HG03378 (cell line): ENCODE measurements around the gene TAS1R2.
"Not testable (repeated sequence)": the region's sequence is repeated elsewhere in the genome, so short reads cannot be mapped to it uniquely, and the experiment has no call there.

Experiments used
- ATAC-seq: cut with Tn5 transposase; IDR thresholded peaks from one replicate; pipeline ENCODE4 v1.9.1; 2021; ENCODE audit warnings: mild to moderate bottlenecking, moderate library complexity; ENCODE audit not compliant: unreplicated experiment

The TAS1R2 gene

DNA sequence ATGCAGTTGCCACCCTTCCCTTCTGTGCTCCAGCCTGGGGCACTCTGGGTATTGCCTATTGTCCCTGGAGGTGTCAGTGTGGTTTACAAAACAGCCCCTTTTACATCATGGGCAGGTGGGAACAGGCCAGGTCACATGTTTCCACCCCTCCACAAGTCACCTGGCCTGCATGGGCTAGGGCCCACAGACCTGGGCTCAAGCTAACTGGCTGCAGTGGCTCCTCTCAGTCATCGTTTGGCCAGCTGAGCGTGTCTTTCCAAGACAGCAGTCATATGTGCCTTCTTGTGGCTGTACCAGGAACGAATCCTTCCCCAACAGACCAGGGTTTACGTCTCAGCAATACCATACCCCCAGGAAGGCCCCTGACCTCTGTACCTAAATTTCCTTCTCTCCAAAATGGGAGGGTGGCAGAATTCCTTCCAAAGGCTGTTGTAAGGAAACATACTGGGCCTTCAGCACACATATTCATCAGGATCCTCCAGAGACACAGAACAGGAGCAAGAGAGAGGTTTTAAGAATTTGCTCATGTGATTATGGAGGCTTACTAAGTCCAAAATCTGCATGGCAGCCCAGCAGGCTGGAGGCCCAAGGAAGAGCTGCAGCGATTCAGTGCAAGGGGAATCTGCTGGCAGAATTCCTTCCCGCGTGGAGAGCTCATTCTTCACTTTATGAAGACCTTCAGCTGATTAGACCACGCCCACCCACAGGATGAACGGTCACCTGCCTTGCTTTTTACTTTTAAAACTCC, 10.6 kb upstream of the TAS1R2 start:
- no peak for ATAC-seq

DNA sequence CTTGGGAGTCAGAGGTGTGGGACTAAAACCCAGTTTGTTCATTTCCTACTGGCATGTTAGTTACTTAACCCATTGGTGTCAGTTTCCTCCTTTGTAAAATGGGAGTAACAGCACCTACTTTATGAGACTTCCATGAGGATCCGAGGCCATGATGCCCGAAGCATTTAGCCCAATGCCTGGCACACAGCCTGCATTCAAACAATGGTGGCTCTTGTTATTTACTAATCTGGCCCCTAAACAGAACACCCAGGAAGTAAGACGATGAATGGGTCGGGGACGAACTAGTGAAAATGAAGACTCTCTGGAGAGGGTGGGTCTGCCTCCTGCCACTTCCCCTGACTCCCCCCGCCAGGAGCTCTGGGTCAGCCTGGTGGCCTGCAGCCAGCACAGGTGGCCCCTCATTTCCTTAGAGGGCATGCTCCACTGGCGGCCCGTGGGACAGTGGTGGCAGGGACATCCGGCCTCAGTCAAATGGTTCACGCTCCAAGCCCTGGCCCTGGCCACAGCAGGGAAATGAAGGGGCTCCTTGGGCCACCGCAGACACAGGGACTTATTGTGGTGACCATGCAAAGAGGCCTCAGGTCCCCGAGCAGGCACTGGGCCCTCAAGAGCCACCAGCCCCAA, 9.5 kb upstream of the TAS1R2 start:
- no peak for ATAC-seq

GRCh38 chr1:18868354-18868753, 8.9 kb upstream of the TAS1R2 start:
- no peak for ATAC-seq

DNA sequence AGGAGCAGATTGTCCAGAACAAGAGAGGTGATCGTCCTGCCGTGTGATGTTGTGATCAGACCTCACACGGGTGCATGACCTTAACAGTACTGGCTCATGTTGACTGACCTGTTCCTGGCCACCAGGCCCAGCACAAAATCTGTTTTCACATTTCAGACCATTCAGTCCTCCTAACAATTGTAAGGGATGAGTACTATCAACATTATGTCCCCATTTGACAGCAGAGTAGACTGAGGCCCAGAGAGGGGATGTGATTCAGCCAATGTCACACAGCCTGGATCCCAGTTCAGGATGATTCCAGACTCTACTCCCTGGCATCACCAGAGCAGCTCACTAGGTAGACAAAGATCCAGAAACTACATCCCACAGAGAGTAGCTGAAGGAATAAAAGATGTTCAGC, 7.4 kb upstream of the TAS1R2 start:
- no peak for ATAC-seq

GRCh38 chr1:18866314-18866713, 6.9 kb upstream of the TAS1R2 start:
- no peak for ATAC-seq

DNA sequence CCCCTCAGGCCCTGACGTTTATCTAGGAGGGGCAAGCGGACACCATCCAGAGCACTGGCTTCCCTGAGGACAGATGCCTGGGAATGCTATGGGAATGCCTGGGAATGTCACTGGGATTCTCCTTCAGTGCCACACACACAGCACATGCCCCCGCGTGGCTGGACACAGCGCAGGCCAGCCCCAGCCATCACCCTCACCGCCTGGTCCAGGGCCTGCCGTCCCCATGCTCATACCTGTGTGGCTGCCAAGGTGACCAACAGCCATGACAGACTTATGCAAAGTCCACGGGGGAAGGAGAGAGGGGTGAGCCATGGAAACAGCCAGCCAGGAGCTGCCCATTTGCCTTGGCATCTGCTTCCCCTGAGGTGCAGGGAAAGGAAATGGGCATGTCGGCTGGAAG, 5.7 kb upstream of the TAS1R2 start:
- ATAC-seq: no peak

DNA sequence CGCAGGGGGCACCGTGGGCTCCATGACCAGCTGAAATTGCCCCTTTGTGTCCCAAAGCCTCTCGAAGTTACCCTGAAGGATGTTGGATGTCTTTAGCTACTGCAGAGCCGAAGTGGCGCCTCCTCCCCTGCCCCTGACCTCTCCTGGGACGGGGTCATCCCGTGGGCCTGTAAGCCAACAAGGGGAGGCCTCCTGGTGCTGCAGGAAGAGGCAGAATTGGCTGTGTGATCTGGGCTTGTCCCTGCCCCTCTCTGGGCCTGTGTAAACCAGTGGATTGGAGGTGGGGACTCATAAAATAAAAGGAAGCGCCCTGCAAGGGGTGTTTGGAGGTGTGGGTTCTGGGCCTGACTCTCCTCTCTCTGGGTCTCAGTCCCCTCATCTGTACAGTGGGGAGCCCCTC, 2.1 kb upstream of the TAS1R2 start:
- ATAC-seq: no peak

DNA sequence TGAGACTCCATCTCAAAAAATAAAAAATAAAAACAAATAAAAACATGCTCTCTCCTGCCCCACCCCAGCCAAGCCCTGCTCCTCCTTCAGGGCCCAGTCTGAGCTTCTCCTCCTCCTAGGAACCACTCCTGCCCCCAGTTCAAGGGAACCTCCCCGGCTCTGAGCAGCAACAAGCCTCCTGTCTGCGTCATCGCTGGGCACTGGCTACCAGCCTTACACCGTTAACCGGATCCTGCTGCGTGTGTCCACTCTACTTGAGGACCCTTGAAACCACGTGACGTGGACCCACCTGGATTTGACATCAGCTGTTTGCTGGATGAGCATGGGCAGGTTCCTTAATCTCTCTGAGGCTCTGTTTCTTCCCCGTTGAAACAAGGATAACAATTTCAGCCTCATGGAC, 1.6 kb upstream of the TAS1R2 start:
- ATAC-seq: no peak

GRCh38 chr1:18858070-18858688, 1.3 kb downstream of the TAS1R2 start:
- ATAC-seq: no peak

DNA sequence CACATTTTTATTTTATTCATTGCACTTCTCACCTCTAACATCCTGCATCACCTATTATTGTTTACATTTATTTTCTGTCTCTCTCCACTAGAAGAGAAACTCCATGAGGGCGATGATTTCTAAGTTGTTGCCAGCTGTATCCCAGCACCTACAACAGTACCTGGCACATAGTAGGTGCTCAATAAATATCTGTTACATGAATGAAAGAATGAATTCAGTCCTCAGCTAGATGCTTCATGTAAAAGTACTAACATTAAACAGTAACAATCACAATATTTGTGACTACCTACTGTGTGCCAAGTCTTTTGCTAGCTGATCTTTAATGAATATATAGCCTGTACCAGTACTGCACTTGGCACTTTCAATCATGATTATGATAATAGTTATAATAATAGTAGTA, 3.0 kb downstream of the TAS1R2 start:
- ATAC-seq: no peak

DNA sequence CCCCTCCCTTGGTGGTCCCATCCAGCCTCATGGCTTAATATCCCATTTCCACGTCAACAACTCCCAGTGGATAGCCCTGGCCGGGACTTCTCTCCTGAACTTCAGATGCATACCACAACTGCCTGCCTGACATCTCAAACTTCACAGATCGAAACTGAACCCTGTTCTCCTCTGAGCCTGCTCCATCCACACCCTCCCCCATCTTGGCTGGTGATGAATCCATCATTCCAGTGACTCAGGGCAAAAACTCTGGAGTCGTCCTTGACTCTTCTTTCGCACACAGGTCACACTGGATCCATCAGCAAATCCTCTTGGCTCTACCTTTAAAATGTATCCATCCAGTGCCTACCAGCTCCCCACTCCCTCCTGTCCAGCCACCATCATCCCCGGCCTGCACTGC, 3.9 kb downstream of the TAS1R2 start:
- ATAC-seq: no peak

- no peak for ATAC-seq
Observed at GRCh38 chr1:18854331-18855025, 5.0 kb downstream of the TAS1R2 start.

DNA sequence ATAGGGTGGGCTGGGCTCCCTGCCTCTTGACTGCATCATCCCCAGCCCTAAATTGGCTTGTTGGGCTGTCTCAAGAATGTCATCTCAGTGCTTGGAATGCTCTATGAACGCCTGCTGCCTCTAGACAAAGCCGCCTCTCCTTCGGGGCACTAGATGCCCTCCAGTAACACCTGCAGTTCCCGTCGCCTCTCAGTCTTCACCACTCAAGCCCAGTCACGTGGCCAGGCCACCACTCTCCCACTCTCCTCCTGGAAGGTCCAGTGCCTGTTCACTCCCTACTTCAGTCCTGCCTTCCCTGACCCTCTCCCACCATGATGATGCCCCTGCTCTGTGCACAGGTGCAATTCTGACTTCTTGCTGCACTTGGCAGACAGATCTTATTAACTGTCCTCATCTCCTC, 7.0 kb downstream of the TAS1R2 start:
- ATAC-seq: no peak

- no peak for ATAC-seq
Observed at GRCh38 chr1:18849261-18849711, 10.2 kb downstream of the TAS1R2 start.

- not testable (repeated sequence) for ATAC-seq
Observed at GRCh38 chr1:18847723-18848122, 11.7 kb downstream of the TAS1R2 start.

DNA sequence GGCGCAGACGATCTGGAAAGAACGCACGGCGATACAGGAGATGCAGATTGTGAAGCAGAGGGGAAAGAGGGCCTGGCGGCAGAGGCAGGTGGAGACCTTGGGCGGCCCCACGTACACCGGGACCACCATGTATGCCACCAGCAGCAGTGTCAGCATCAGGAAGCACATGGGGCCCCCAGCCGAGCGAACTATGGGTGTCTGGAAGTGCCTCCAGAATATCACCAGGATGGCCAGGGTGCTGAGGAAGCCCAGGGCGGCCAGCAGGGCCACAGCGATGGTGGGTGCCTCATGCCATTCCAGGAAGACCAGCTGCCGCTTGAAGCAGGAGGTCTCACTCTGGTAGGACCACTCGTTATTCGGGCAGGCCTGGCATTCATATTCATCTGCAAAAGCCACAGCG, 19.3 kb downstream of the TAS1R2 start:
- no peak for ATAC-seq

DNA sequence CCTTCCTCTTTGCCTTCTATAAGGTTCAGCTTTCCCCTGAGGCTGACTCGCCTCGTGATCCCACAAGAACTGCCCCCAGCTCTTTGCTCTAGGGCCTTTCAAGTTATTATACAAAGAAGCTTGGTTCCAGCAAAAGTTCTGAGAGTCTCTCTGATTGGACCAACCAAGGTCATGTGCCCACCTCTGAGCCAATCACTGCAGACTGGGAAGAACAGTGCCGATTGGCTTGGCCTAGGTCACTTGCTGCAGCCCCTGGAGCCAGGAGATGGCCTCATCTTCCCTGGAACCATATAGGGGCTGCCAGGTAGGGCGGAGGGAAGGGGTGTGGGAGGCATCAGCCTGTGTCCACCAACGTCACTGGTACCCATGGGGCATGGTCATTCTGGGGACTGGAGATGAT, 22.8 kb downstream of the TAS1R2 start:
- ATAC-seq: no peak

DNA sequence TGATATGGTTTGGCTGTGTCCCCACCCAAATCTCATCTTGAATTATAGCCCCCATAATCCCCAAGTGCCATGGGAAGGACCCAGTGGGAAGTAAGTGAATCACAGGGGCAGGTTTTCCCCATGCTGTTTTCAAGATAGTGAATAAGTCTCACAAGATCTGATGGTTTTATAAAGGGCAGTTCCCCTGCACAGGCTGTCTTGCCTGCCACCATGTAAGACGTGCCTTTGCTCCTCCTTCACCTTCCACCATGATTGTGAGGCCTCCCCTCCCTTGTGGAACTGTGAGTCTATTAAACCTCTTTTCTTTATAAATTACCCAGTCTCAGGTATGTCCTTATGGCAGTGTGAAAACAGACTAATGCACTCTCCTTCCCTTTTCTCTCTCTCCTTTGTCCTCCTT, 27.1 kb downstream of the TAS1R2 start:
- ATAC-seq: not testable (repeated sequence)

- no peak for ATAC-seq
Observed at GRCh38 chr1:18831656-18832055, 27.8 kb downstream of the TAS1R2 start.

GRCh38 chr1:18830596-18830995, 28.9 kb downstream of the TAS1R2 start:
- no peak for ATAC-seq

DNA sequence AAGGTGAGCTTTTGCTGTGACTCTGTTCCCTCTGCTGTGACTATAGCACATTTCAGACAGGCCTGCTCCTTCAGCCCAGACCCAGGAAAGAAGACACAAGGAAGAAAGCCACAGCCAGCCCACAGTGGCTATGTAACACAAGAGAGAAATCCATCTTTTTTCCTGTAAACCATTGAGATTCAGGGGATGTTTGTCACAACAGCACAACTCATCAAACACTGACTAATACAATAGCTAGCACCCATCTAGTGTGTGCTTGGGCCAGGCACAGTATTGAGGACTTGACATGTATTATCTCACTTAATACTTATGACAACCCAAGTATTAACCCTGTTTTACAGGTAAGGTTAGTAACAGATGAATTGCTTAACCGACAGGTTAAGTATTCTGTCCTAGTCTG, 29.8 kb downstream of the TAS1R2 start:
- no peak for ATAC-seq

DNA sequence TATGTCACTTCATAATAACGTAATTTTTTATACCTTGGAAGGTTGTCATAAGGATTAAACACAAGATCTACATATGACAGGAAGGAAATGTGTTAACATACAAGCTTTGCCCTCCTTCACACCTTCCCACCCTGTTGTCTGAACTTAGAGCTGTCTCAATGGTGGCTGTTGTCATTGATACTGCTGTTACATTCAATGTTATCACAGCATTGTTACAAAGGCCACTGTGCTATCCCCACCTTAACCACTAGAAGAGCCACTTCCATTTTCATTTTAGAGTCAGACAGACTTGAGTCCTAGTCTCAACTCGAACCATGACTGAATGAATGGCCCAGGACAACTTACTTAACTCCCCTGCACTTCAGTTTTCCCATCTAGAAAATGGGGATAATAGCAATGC, 31.2 kb downstream of the TAS1R2 start:
- no peak for ATAC-seq
